ENCODE results near the gene C9orf40.
A peak's percentile ranks its signal among the peaks of the same experiment; 100 is the strongest.

Gene C9orf40

GRCh38 chr9:74951107-74951720 lies 1.5 kb downstream of the C9orf40 start:
- H3K27me3 Mint-ChIP-seq = no peaks in the 10 kb centered on the region
- H3K4me1 Mint-ChIP-seq = peaks cover 27% of the 10 kb centered on the region
- no peaks in the 10 kb centered on the region for H3K9me3 Mint-ChIP-seq
- H3K36me3 Mint-ChIP-seq = peaks cover 3% of the 10 kb centered on the region
- H3K27ac Mint-ChIP-seq = peak overlapping the region; percentile 94
- peak overlapping the region; percentile 98 for H3K4me3 Mint-ChIP-seq

DNA sequence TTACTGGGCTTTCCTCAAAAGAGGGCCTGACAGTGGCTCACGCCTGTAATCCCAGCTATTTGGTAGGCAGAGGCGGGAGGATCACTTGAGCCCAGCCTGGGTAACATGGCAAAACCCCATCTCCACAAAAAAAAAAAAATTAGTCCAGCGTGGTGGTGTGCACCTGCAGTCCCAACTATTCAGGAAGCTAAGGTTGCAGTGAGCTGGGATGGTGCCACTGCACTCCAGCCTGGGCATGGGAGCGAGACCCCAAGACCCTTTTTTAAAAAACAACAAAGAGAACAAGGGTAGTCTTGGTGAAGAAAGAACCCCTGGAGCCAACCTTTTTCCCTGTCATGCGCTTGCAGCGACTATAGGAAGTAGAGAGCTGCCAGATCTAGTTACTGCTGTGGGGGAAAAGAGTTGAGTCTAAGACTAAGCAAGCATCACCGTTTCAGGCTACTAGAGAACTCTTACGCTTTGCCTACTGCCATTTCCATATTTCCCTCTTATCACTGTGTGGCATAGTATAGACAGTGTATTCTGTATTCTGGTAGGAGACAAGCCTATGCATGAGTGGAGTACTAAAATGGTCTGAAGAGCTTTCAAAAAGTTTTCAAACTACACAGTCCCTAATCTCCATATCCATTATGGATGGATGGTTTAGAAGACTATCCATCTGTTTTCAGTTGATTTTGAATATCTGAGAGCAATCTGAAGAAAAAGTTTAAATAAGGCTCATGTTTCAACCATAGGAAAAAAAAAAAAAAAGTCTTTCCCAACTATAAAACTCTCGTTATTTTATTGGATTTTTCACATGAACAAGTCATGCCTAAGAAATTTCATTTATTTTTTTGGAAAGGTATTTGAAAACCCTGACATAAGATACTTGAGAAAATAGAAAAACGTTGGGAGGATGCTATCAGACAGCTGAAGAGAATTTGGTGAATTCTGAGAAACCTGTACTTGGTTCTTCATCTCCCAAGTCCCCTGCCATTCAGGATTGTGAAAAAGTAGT lies 2.6 kb downstream of the C9orf40 start:
- H3K4me3 Mint-ChIP-seq = peak overlapping the region; percentile 36
- H3K27me3 Mint-ChIP-seq = no peaks in the 10 kb centered on the region
- H3K36me3 Mint-ChIP-seq = peaks cover 3% of the 10 kb centered on the region
- H3K9me3 Mint-ChIP-seq = no peaks in the 10 kb centered on the region
- no peak overlapping the region for H3K27ac Mint-ChIP-seq
- H3K4me1 Mint-ChIP-seq = peaks cover 27% of the 10 kb centered on the region

GRCh38 chr9:74948937-74949336 lies 3.8 kb downstream of the C9orf40 start:
- Mint-ChIP-seq H3K4me3 (no peak overlapping the region), H3K27ac (no peak overlapping the region), H3K27me3 (no peaks in the 10 kb centered on the region), H3K9me3 (no peaks in the 10 kb centered on the region), H3K4me1 (peaks cover 27% of the 10 kb centered on the region), H3K36me3 (peaks cover 3% of the 10 kb centered on the region)

- Mint-ChIP-seq H3K9me3 (no peaks in the 10 kb centered on the region), H3K4me1 (peaks cover 26% of the 10 kb centered on the region), H3K27ac (no peak overlapping the region), H3K36me3 (peaks cover 3% of the 10 kb centered on the region), H3K4me3 (no peak overlapping the region), H3K27me3 (no peaks in the 10 kb centered on the region)
These were observed 6.0 kb downstream of the C9orf40 start for GRCh38 chr9:74946686-74947085.

GRCh38 chr9:74942801-74943200 lies 9.9 kb downstream of the C9orf40 start:
- H3K27me3 Mint-ChIP-seq = no peaks in the 10 kb centered on the region
- H3K27ac Mint-ChIP-seq = no peak overlapping the region
- H3K9me3 Mint-ChIP-seq = no peaks in the 10 kb centered on the region
- H3K36me3 Mint-ChIP-seq = peaks cover under 1% of the 10 kb centered on the region
- peak overlapping the region; percentile 20 for H3K4me3 Mint-ChIP-seq
- peaks cover 15% of the 10 kb centered on the region for H3K4me1 Mint-ChIP-seq

DNA sequence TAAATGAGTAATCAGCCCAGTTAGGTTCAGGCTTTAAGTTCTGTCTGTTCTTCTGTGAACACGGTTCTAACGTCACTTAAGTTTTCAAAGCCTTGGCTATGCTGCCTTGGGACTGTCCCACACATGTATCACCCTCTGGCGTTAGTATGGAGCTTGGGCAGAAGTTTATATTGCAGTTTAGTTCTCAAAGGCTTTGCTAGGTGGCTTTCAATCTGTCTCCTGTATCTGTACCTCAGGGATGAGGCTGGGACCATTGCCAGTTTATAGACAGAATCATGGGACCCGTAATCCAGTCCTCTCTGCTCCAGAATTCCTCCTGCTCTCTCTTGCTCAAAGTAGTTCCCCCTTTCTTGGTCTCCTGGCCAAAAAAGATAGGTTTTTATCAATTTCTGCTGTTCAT lies 12.1 kb downstream of the C9orf40 start:
- H3K36me3 Mint-ChIP-seq = no peaks in the 10 kb centered on the region
- H3K27ac Mint-ChIP-seq = no peak overlapping the region
- no peaks in the 10 kb centered on the region for H3K27me3 Mint-ChIP-seq
- H3K4me1 Mint-ChIP-seq = peaks cover 10% of the 10 kb centered on the region
- no peaks in the 10 kb centered on the region for H3K9me3 Mint-ChIP-seq
- H3K4me3 Mint-ChIP-seq = no peak overlapping the region

DNA sequence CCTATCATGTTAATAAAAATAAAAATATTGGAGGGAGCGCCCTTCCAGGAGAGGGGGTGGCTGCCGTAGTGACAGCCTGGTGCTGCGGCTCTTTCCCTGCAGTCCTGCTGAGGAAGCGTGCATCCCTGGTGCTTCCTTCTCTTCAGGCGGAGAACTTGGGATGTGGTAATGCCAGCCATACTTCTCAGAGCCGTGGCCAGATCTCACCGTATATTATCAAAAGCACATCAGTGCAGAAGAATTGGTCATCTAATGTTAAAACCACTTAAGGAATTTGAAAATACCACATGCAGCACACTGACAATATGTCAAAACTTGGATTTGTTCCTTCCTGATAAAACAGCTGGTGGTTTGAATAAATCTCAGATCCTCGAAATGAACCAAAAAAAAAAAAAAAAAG lies 17.7 kb downstream of the C9orf40 start:
- peaks cover 1% of the 10 kb centered on the region for H3K36me3 Mint-ChIP-seq
- no peaks in the 10 kb centered on the region for H3K4me1 Mint-ChIP-seq
- no peaks in the 10 kb centered on the region for H3K9me3 Mint-ChIP-seq
- no peak overlapping the region for H3K27ac Mint-ChIP-seq
- H3K27me3 Mint-ChIP-seq = peaks cover 6% of the 10 kb centered on the region
- H3K4me3 Mint-ChIP-seq = no peak overlapping the region

GRCh38 chr9:74921737-74922136 lies 31.0 kb downstream of the C9orf40 start:
- Mint-ChIP-seq H3K36me3 (no peaks in the 10 kb centered on the region), H3K4me1 (no peaks in the 10 kb centered on the region), H3K27me3 (no peaks in the 10 kb centered on the region), H3K27ac (no peak overlapping the region), H3K4me3 (no peak overlapping the region), H3K9me3 (no peaks in the 10 kb centered on the region)

GRCh38 chr9:74920944-74921626 lies 31.6 kb downstream of the C9orf40 start:
- H3K27me3 Mint-ChIP-seq = no peaks in the 10 kb centered on the region
- no peaks in the 10 kb centered on the region for H3K9me3 Mint-ChIP-seq
- H3K27ac Mint-ChIP-seq = no peak overlapping the region
- no peaks in the 10 kb centered on the region for H3K36me3 Mint-ChIP-seq
- no peak overlapping the region for H3K4me3 Mint-ChIP-seq
- no peaks in the 10 kb centered on the region for H3K4me1 Mint-ChIP-seq

- peaks cover 6% of the 10 kb centered on the region for H3K9me3 Mint-ChIP-seq
- H3K36me3 Mint-ChIP-seq = peaks cover 4% of the 10 kb centered on the region
- no peak overlapping the region for H3K4me3 Mint-ChIP-seq
- H3K27ac Mint-ChIP-seq = no peak overlapping the region
- H3K4me1 Mint-ChIP-seq = no peaks in the 10 kb centered on the region
- peaks cover 21% of the 10 kb centered on the region for H3K27me3 Mint-ChIP-seq
These were observed 42.7 kb downstream of the C9orf40 start for GRCh38 chr9:74910036-74910435.

DNA sequence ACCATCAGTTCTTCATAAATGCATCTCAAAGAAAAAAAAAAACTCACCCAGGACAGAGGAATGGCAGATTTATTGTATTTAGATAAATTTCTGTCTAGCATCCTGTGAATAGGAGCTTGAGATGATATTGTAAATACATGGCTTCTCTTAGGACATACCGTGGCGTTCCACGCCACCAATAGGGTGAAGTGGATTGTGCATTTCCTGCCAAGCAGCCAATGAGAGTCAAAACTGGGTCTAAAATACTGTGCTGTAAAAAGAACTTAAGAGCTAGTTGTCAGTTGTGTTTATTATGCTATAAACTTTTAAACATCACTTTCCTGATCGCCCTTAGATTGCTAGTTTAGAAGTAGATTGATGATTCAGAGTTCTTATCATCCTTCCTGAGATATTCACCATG lies 44.0 kb downstream of the C9orf40 start:
- Mint-ChIP-seq H3K4me1 (no peaks in the 10 kb centered on the region), H3K36me3 (peaks cover 4% of the 10 kb centered on the region), H3K9me3 (peaks cover 6% of the 10 kb centered on the region), H3K4me3 (no peak overlapping the region), H3K27me3 (peaks cover 21% of the 10 kb centered on the region), H3K27ac (no peak overlapping the region)

GRCh38 chr9:74907085-74907484 lies 45.6 kb downstream of the C9orf40 start:
- H3K4me1 Mint-ChIP-seq = no peaks in the 10 kb centered on the region
- H3K27ac Mint-ChIP-seq = no peak overlapping the region
- peaks cover 6% of the 10 kb centered on the region for H3K9me3 Mint-ChIP-seq
- H3K4me3 Mint-ChIP-seq = no peak overlapping the region
- peaks cover 4% of the 10 kb centered on the region for H3K36me3 Mint-ChIP-seq
- H3K27me3 Mint-ChIP-seq = peaks cover 21% of the 10 kb centered on the region

DNA sequence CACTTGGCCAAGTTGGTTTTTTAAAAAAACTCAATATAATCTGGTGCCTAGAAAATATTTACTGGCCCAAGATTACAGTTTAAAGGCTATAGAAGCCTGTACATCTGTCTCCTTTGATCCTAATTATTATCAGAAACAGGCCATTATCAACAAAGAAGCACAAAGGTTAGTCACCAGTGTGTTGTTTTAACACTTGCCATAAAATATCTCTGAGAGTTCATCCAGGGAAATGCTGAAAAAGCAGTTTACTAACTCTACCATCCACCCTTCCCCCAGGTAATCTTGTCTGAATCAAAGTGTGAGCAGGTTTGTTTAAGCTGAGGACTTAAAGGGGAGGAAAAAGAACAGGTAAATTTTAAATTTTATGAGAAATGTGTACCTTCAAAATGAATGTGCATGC lies 51.7 kb downstream of the C9orf40 start:
- Mint-ChIP-seq H3K4me1 (no peaks in the 10 kb centered on the region), H3K27me3 (peaks cover 8% of the 10 kb centered on the region), H3K9me3 (no peaks in the 10 kb centered on the region), H3K36me3 (no peaks in the 10 kb centered on the region), H3K27ac (no peak overlapping the region), H3K4me3 (no peak overlapping the region)

All from activated naive CD4-positive, alpha-beta T cell treated with anti-CD3 and anti-CD28 coated beads, Interleukin-2, amount 50 U/mL, for 24 hours (primary cell).